Measurements from ENCODE around the gene INSR.
A peak's percentile ranks its signal among the peaks of the same experiment; 100 is the strongest.
"Not testable (repeated sequence)": the region's sequence is repeated elsewhere in the genome, so short reads cannot be mapped to it uniquely, and the experiment has no call there.

Gene INSR

DNA sequence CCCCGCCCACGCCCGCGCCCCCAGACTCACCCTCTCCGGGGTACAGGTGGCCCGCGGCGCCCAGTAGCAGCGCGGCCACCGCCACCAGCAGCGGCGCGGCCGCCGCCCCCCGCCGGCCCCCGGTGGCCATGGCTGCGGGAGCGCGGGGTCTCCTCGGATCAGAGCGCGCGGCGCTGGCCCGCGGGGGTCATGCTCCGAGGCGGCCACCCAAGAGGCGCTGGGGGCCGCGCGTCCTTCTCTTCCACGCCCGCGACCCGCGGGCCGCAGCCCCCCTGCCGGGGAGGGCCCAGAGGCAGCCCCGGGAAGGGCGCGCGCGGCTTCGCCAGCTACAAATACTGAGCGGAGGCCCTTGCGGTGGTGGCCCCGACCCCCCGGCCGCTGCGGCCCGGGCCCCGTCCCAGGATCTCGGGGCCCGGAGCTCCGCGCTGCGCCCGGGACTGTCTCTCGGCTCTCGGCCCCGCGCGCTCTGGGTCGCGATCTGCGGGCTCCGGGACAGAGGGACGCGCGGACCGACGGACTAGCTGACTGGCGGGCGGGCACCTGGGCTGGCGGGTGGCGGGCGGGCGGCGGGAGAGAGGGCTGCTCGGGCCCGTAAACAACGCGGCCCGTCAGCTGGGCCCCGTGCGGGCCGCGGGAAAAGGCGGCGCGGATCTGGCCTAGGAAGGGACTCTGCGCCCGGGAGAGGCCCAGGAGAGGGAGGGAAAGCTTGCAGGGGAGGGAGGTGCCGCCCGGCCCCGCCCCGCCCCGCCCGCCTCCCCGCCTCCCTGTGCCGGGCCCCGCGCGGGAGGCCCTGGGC is at the start of gene INSR:
Gene INSR, minus strand, starts transcription at position 653 of the 796 bp plus-strand sequence. Its CDS starts 523 bp downstream, at position 130.
- peak; percentile 49 for DNase-seq

DNA sequence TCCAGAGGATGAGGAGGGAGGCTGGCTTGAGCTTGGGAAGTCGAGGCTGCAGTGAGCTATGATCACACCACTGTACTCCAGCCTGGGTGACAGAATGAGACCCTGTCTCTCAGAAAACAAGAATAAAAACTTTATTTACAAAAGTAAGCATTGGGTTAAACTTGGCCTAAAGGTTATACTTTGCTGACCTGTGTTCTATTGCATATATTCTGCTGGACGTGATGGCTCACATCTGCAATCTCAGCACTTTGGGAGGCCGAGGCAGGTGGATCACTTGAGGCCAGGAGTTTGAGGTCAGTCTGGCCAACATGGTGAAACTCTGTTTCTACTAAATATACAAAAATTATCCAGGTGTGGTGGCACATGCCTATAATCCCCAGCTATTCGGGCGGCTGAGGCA is 47.9 kb upstream of the INSR start:
- DNase-seq: no peak

DNA sequence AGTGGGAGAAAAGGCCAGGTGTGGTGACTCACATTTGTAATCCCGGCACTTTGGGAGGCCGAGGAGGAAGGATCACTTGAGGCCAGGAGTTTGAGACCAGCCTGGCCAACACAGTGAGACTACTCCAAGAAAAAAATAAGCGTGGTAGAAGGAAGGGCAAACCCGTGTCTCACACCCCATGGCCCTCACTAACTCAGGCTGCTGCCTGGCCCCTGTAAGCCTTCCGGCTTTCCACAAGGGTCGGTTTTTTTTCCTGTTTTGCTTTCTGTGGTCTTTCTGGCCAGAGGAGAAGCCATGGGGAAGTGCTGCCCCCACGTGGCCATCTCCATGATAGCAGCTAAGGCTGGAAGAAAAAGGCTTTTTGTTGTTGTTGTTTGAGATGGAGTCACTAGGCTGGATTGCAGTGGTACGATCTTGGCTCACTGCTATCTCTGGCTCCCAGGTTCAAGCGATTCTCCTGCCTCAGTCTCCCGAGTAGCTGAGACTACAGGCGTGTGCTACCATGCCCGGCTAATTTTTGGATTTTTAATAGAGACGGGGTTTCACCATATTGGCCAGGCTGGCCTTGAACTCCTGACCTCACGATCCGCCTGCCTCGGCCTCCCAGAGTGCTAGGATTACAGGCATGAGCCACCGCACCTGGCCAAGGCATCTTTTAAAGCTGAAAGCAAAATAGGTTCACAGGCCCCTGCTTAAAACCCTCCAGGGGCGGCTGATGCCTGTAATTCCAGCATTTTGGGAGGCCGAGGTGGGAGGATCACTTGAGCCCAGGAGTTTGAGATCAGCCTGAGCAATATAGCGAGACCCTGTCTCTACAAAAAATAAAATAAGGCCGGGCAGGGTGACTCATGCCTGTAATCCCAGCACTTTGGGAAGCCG is 47.0 kb upstream of the INSR start:
- peak; percentile 21 for DNase-seq

DNA sequence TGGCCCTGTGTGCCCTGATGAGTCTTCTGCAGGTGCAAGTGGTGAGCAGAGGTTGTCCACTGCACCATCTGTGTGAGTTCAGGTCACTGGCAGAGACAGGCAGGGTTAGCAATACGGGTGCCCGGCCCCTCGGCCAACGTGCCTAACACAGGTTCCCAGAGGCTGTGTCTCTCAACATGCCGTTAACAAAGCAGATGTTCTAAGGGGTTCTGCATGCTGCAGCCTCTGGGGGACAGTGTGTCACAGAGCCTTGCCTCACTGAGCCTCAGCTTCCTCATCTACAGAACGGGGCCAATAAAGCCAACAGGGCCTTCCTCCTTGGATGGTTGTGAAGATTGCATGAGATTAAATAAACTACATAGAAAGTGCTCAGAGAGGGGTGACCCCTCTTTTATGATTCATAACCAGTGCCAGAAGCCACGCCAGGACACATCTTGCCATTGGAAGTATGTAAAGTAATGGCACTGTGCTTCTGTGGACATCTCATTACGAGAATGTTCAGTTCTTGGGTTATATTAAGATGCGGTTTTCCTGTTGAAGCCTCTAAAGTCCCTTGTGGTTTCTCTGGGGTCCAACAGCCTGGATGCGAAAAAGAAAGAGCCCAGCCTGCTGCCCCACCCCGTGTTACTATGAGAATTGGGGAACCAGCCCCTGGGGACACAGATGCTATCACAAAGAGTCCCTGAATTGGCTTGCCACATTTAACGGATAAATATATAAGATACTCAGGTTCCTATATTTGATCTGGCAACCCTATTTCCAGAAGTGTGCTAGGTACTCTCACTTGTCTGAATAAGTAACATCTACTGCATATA is 43.4 kb upstream of the INSR start:
- no peak for DNase-seq

DNA sequence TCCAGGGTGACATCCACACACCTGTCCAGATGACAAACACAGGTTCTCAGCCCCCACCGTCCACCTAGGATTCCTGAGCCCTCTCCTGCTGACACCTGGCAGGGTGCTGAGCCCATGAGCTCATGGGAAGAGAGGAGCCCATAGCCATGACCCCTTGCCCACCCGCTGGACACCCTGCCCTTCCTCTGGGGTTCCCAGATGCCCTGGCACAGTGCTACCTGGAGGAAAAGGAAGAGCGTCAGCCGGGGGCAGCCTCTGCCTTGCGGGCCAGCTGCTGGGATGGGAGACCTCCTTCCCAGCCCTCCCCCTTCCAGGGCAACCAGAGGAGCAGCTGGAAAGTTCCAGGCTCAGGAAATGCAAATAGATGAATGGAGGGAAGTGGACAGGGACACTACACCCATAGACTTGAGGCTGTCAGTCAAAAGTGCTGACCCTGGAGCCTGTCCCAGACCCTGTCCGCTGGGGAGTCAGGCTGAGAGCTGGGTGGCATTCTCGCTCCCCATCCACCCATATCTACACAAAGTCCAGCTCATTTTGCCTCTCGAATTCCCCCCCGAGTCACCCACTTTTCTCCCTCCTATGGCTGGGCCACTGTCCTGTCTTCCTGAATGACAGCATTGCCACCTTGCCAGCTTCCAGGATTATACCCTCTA is 42.2 kb upstream of the INSR start:
- no peak for DNase-seq

DNA sequence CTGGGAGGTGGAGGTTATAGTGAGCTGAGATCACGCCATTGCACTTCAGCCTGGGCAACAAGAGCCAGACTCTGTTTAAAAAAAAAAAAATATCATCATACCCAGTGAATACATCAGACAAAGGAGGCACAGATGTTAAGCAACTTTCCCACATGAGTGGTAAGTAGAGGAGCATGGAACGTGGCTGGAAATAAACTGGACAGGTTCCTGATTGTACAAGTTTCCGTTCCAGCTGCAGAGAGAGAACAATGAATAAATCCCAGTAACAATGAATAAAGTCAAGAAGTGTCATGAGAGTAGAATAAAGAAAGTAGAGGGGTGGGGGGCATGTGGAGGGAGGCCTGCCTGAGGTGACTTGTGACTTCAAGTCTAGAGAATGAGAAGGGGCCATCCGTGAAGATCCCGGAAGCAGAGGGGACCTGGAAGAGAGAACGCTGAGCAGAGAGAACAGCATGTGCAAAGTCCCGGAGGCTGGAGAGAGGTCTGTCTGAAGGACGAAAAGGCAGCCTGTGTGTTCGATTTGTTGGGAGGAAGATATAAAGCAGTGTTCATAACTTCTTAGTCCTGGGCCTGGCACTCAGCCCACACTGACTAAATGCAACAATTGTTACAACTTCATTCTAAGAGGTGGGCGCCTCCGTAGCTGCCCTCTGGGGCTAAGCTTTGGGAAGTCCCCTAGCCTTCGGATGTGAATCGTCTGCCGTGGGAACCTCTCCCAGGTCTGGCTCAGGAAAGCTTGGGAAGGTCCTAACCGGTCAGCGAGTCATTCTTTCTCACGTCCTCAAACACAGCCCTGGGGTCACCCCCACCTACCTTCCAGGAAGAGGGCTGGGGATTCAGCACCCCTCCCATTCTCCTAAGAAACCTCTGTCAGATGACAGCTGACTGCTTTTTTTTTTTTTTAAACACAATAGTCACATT is 39.2 kb upstream of the INSR start:
- DNase-seq: no peak

DNA sequence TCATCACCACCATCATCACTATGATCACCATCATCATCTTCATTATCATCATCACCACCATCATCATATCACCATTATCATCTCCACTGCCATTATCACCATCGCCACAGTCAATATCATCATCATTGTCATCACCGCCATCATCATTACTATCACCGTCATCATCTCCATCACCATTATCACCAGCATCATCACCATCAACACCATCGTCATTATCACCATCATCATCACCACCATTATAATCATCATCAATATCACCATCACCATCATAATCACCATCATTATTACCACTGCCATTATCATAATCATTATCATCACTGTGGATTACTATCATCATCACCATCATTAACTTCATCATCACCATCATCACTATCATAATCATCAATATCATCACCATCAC is 37.2 kb upstream of the INSR start:
- DNase-seq: no peak

DNA sequence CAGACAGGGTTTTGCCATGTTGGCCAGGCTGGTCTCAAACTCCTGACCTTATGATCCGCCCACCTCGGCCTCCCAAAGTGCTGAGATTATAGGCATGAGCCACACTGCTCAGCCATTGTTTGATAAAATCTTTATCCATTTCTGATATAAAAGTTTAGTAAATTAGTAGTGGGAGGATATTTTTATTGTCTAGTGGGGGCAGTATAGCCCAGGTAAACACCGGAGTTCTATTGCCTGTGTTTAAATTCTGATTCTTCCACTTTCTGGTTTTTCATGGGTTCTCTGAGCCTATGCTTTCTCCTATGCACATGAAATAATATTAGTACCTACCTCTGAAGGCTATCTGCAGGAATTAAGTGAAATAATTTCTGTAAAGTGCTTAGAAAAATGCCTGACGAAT is 34.4 kb upstream of the INSR start:
- DNase-seq: no peak

DNA sequence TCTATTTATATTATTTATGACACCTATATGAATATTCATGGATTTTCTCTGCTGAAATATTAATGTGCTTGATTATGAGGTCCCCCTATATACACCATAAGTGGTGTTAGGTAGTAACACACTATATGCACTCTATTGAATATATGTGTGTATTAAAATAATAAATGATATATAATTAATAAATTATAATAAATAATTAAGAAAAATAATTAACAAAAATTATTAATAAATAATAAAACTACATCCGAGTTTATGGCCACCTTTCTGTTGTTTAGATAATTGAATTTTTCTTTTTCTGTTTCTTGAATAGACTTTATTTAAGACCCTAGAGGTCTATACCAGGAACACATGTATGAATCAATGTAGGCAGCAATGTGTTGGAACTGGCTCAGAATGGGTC is 33.6 kb upstream of the INSR start:
- no peak for DNase-seq

DNA sequence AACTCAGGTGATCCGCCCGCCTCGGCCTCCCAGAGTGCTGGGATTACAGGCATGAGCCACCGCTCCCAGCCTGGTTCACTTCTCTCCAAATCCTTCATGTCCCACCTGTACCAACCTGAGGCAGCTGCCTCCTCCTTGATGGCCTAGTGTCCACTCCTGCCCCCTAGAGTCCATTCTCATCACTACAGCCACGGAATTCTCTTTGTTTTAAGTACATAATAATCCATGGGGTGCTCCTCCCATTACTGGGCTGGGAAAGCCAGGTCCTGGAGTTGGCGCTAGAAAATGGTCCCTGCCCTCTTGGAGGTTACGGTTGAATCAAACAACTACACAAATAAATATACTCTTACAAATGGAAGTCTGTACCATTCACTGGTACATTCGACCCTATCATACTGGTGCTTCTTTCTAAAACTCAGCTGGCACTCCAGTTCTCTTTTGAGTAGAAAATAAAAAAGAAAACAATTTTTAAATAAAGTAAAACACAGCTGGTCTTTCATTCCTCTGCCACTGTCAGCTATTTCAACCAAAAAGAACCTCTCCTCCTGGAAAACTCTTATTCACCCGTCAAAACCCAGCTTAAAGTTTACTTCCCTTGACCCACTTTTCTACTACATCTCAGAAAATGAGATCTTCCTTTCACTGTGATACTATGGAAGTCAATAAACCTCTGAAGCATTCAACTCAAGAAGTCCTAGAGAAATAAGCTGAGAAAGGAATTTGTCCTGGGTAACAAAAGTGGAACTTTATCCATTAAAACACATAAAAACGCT is 32.1 kb upstream of the INSR start:
- no peak for DNase-seq

DNA sequence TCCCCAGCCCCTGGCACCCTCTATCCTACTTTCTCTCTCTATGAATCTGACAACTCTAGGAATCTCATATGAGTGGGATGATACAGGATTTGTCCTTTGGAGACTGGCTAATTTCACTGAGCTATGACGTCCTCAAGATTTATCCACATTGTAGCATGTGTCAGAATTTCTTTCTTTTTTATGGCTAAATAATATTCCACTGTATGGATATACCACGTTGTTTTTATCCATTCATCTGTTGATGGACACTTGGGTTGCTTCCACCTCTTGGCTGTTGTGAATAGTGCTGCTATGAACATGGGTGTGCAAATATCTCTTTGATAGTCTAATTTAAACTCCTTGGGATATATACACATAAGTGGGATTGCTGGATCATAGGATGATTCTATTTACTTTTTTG is 24.0 kb upstream of the INSR start:
- no peak for DNase-seq

DNA sequence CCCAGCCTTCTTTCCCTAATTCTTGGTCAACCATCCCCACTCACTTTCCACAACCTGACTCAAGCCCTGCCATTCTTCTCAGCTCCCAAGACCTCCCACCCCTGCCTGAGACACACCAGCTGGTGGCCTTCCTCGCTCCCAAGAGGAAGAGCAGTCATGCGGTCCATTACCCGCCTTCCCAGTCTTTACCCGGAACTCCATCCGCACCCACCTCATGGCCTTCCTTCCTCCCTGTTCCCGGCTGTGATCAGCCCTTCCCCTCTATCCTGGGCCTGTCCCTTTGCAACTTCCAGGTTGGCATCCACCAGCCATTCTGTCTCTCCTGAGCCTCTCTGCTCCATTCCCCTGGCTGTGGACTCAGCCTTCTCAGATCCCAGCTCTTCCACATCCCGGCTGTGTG is 18.6 kb upstream of the INSR start:
- DNase-seq: no peak

DNA sequence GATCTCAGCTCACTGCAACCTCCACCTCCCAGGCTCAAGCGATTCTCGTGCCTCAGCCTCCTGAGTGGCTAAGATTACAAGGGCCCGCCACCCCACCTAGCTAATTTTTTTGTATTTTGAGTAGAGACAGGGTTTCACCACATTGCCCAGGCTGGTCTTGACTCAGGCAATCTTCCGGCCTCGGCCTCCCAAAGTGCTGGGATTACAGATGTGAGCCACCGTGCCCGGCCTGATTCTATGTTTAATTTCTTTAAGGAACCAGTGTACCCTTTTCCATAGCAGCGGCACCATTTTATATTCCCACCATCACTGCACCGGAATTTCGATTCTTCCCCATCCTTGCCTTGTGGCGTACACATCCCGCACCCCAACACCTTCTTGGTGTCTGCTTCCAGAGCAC is 17.7 kb upstream of the INSR start:
- no peak for DNase-seq

DNA sequence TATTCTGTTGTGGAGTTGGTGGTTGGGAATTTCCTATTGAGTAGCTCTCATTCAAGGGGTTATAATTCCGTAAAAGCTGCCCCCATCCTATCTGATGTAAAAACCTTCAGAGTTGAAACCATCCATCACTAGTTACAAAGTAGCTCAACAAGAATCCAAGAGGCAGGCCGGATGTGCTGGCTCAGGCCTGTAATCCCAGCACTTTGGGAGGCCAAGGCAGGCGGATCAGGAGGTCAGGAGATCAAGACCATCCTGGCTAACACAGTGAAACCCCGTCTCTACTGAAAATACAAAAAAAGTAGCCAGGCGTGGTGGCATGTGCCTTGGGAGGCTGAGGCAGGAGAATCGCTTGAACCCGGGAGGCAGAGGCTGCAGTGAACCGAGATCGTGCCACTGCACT is 14.1 kb upstream of the INSR start:
- not testable (repeated sequence) for DNase-seq

DNA sequence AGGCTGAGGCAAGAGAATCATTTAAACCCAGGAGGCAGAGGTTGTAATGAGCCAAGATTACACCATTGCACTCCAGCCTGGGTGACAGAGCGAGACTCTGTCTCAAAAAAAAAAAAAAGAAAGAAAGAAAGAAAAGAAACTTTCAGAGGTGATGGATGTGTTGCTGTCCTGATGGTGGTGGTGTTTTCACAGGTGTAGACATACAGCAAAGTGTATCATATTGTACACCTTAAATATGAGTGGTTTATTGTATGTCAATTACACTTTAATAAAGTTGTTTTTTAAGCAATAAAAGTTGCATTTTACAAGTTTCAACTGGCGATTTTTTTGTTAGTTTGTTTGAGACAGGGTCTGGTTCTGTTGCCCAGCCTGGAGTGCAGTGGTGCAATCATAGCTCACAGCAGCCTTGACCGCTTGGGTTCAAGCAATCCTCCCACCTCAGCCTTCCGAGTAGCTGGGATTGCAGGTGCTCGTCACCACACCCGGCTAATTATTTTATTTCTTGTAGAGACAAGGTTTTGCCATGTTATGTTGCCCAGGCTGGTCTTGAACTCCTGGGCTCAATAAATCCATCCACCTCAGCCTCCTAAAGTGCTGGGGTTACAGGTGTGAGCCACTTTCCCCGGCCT is 13.5 kb upstream of the INSR start:
- no peak for DNase-seq

DNA sequence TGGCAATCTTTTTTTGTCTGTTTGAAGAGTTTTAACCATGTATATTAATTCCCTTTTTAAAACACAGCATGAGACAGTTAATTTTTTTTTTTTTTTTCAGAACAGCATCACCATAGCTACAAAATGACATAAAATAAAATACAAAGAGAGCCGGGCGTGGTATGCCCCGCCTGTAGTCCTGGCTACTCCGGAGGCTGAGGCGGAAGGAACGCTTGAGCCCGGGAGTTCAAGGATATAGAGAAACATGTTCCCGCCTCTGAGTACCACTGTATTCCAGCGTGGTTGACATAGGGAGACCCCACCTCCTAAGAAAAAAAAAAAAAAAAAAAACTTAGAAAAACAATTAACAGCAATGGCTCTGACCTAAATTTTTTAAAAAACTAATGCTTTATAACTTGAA is 10.0 kb upstream of the INSR start:
- DNase-seq: no peak

DNA sequence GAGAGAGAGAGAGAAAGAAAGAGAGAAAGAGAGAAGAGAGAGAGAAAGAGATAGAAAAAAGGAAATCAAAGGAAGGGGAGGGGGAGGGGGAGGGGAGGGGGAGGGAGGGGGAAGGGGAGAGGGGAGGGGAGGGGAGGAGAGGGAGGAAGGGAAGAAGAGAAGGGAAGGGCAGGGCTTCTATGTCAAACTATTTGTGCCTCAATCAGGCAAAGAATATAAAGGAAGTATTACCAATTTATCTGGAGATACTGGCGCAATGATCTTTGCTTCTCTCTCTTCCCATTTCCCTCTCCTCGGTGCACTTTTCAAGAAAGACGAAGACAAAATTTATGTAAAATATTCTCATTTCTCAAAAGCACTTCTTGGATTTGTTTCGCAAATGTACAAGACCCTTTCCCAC is 9.3 kb upstream of the INSR start:
- no peak for DNase-seq

DNA sequence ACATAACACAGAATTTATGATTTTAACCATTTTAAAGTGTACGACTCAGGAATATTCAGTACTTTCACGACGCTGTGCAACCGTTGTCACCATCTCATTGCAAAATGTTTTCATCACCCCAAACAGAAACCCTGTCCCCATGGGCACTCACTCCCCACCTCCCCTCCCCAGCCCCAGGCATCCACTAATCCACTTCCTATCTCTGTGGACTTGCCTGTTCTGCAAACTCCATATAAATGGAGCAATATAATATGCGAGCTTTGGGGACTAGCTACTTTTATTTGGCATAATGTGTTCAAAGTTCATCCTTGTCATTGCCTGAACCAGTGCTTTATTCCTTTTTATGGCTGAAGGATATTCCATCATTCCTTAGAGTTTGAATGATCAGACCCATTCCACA is 7.3 kb upstream of the INSR start:
- DNase-seq: no peak

DNA sequence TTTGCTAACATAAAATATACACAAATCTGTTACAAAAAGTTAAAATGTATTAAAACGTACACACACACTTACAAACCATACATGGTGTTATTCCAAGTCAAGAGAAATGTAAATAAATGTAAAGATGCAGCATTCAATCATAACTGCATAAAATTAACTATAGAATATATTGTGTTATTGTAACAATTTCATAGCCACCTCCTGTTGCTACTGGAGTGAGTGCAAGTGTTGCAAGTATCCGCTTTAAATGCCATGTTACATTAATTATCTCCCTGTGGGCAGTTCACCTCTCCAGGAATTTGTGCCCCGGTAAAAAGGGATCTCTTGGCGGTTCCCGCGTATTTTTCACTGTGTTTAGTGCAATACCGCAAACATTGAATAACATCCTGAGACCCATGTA is 3.5 kb upstream of the INSR start:
- DNase-seq: no peak

DNA sequence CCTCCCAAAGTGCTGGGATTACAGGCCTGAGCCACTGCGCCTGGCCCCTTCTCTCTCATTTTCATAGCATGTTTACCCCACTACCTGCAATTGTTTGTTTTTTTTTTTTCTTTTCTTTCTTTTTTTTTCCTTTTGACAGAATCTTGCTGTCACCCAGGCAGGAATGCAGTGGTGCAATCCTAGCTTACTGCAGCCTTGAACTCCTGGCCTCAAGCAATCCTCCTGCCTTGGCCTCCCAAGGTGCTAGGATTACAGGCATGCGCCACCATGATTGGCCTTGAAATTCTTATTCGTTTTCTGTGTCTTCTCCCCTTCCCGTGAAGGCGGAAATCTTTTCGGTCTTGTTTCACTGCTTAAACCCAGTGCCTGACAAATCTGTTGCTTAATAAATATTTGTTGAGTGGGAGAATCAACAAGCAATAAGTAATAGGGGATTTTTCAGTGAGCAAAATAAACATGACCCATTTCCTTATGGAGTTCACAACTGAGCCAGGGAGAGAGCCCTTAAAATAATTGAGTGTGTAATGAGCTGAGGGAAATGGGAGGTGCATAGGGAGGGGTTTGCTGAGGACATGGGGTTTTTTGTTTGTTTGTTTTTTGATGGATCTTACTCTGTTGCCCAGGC is 1.8 kb upstream of the INSR start:
- no peak for DNase-seq
